HG03064 (cell line): Measurements from ENCODE around the gene PLD4.
"Not testable (repeated sequence)": the region's sequence is repeated elsewhere in the genome, so short reads cannot be mapped to it uniquely, and the experiment has no call there.

Experiments used
- ATAC-seq: cut with Tn5 transposase; IDR thresholded peaks from one replicate; pipeline ENCODE4 v1.9.1; 2021; ENCODE audit warnings: low read depth; ENCODE audit not compliant: unreplicated experiment

The PLD4 gene

DNA sequence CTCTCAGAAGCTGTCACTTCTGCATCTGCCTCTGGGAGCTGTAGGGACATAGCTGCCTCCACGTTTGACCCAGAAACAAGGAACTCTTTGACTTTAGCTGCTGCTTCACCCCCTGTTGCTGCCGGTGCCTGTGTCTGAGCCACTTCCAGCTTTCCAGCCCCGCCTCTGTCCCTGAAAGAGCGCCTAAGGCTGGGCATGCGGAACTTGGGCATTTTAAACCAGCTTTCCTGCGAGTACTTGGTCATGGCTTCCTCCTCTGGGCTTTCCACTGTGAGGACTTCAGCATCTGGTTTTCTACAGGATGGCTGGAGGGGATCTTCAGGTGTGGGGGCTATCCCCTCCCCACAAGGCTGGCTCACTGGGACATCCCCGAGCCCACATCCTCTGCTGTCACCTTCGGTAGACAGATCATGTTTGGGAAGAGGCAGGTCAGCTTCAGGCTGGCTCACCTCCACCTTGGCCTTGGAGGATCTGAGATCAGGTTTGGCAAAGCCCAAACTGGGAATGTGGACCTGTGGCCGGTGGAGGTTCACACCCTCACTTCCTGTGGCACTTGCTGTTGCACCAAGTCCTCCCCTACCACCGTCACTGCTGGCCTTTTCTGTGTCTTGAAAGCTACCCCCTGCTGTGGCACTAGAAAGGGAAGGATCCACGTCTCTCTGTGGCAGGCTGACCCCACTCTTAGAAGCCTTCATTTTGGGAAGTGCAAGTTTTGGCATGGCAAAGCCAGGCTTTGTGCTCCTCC is 15.2 kb downstream of the PLD4 start:
- no peak for ATAC-seq

GRCh38 chr14:104940526-104941150 is 16.0 kb downstream of the PLD4 start:
- ATAC-seq, result no peak

DNA sequence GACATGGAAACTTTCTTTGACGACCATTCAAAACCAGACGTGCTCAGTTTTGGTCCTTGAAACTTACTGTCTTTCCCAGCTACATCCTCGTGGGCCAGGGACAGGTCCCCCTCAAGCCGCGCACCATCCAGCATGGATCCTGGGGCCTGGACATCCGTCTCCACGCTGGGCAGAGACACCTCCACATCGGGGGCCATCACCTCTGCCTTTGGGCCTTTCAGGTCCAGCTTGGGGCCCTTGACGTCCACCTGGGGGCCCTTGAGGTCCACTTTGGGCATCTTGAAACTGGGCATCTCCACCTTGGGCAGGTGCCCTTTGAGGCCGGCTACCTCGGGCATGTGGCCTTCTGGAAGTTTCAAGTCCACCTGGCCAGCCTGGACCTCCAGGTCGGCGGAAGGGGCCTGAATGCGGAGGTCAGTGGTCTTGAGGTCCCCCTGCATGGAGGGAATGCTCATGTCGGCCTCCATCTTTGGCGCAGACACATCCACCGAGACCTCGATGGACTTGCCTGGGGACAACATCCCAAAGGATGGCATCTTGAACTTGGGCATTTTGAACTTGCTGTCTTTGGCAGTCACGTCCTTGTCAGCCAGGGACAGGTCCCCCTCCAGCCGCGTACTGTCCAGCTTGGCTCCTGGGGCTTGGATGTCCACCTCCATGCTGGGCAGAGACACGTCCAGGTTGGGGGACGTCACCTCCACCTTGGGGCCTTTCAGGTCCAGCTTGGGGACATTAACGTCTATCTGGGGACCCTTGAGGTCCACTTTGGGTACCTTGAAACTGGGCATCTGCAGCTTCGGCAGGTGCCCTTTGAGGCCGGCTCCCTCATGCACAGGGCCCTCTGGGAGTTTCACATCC is 17.1 kb downstream of the PLD4 start:
- no peak for ATAC-seq

GRCh38 chr14:104942586-104942985 is 17.9 kb downstream of the PLD4 start:
- no peak for ATAC-seq

DNA sequence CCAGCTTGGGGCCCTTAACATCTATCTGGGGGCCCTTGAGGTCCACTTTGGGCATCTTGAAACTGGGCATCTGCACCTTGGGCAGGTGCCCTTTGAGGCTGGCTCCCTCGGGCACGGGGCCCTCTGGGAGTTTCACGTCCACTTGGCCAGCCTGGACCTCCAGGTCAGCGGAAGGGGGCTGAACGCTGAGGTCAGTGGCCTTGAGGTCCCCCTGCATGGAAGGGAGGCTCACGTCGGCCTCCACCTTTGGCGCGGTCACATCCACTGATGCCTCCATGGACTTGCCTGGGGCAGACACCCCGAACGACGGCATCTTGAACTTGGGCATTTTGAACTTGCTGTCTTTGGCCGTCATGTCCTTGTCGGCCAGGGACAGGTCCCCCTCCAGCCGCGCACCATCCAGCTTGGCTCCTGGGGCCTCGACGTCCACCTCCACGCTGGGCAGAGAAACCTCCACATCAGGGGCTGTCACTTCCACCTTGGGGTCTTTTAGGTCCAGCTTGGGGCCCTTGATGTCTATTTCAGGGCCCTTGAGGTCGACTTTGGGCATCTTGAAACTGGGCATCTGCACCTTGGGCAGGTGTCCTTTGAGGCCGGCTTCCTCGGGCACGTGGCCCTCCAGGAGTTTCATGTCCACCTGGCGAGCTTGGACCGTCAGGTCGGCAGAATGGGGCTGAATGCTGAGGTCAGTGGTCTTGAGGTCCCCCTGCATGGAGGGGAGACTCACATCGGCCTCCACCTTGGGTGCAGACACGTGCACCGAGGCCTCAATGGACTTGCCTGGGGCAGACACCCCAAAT is 18.7 kb downstream of the PLD4 start:
- ATAC-seq, result not testable (repeated sequence)

DNA sequence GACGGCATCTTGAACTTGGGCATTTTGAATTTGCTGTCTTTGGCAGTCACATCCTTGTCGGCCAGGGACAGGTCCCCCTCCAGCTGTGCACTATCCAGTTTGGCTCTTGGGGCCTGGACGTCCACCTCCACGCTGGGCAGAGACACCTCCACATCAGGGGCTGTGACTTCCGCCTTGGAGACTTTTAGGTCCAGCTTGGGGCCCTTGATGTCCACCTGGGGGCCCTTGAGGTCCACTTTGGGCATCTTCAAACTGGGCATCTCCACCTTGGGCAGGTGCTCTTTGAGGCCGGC is 19.3 kb downstream of the PLD4 start:
- ATAC-seq, result not testable (repeated sequence)

- ATAC-seq, result not testable (repeated sequence)
Observed at GRCh38 chr14:104944436-104945205, 19.9 kb downstream of the PLD4 start.

GRCh38 chr14:104945266-104945665 is 20.6 kb downstream of the PLD4 start:
- ATAC-seq, result not testable (repeated sequence)

DNA sequence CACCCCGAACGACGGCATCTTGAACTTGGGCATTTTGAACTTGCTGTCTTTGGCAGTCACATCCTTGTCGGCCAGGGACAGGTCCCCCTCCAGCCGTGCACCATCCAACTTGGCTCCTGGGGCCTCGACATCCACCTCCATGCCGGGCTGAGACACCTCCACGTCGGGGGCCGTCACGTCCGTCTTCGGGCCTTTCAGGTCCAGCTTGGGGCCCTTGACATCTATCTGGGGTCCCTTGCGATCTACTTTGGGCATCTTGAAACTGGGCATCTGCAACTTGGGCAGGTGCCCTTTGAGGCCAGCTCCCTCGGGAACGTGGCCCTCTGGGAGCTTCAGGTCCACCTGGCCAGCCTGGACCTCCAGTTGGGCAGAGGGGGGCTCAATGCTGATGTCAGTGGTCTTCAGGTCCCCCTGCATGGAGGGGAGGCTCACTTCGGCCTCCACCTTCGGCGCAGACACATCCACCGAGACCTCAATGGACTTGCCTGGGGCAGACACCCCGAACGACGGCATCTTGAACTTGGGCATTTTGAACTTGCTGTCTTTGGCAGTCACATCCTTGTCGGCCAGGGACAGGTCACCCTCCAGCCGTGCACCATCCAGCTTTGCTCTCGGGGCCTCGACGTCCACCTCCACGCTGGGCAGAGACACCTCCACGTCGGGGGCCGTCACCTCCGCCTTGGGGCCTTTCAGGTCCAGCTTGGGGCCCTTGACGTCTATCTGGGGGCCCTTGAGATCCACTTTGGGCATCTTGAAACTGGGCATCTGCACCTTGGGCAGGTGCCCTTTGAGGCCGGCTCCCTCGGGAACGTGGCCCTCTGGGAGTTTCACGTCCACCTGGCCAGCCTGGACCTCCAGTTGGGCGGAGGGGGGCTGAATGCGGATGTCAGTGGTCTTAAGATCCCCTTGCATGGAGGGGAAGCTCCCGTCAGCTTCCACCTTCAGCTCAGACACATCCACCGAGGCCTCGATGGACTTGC is 21.6 kb downstream of the PLD4 start:
- not testable (repeated sequence) for ATAC-seq

DNA sequence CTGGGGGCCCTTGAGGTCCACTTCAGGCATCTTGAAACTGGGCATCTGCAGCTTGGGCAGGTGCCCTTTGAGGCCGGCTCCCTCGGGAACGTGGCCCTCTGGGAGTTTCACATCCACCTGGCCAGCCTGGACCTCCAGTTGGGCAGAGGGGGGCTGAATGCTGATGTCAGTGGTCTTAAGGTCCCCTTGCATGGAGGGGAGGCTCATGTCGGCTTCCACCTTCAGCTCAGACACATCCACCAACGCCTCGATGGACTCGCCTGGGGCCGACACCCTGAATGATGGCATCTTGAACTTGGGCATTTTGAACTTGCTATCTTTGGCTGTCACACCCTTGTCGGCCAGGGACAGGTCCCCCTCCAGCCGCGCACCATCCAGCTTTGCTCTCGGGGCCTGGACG is 22.5 kb downstream of the PLD4 start:
- not testable (repeated sequence) for ATAC-seq

- not testable (repeated sequence) for ATAC-seq
Observed at GRCh38 chr14:104947881-104948735, 23.4 kb downstream of the PLD4 start.

DNA sequence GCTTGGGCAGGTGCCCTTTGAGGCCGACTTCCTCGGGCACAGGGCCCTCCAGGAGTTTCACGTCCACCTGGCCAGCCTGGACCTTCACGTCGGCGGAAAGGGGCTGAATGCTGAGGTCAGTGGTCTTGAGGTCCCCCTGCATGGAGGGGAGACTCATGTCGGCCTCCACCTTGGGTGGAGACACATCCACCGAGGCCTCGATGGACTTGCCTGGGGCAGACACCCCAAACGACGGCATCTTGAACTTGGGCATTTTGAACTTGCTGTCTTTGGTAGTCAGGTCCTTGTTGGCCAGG is 24.0 kb downstream of the PLD4 start:
- ATAC-seq, result no peak

DNA sequence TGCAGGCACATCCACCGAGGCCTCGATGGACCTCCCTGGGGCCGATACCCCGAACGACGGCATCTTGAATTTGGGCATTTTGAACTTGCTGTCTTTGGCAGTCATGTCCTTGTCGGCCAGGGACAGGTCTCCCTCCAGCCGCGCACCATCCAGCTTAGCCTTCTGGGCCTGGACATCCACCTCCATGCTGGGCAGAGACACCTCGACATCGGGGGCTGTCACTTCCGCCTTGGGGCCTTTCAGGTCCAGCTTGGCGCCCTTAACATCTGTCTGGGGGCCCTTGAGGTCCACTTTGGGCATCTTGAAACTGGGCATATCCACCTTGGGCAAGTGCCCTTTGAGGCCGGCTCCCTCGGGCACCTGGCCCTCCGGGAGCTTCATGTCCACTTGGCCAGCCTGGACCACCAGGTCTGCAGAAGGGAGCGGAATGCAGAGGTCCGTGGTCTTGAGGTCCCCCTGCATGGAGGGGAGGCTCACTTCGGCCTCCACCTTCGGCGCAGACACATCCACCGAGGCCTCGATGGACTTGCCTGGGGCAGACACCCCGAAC is 24.8 kb downstream of the PLD4 start:
- ATAC-seq, result not testable (repeated sequence)

DNA sequence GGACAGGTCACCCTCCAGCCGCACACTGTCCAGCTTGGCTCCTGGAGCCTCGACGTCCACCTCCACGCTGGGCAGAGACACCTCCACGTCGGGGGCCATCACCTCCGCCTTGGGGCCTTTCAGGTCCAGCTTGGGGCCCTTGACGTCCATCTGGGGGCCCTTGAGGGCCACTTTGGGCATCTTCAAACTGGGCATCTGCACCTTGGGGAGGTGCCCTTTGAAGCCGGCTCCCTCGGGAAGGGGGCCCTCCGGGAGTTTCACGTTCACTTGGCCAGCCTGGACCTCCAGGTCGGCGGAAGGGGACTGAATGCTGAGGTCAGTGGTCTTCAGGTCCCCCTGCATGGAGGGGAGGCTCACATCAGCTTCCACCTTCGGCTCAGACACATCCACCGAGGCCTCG is 25.3 kb downstream of the PLD4 start:
- ATAC-seq, result no peak

- not testable (repeated sequence) for ATAC-seq
Observed at GRCh38 chr14:104950701-104951100, 26.0 kb downstream of the PLD4 start.

GRCh38 chr14:104951863-104952657 is 27.4 kb downstream of the PLD4 start:
- not testable (repeated sequence) for ATAC-seq

DNA sequence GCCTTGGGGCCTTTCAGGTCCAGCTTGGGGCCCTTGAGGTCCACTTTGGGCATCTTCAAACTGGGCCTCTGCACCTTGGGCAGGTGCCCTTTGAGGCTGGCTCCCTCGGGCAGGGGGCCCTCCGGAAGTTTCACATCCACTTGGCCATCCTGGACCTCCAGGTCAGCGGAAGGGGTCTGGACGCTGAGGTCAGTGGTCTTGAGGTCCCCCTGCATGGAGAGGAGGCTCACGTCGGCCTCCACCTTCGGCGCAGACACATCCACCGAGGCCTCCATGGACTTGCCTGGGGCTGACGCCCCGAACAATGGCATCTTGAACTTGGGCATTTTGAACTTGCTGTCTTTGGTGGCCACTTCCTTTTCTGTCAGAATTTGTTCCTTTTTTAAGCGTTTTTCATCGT is 28.4 kb downstream of the PLD4 start:
- ATAC-seq, result no peak
